Measurements from ENCODE around the gene KRTAP5-5.

GRCh38 chr11:1667121-1667850 lies 37.7 kb downstream of the KRTAP5-5 start:
- TF ChIP-seq EZH2 (IDR thresholded peaks at IDR 0.05) = no peak
- TF ChIP-seq FOXP2 (optimal IDR thresholded peaks at IDR 0.05; ENCODE audit: control extremely low read depth, extremely low read length, insufficient read depth) = no peak

Data from SK-N-MC (cell line).